Brain pericyte (primary cell): ENCODE measurements around the gene ARHGAP44.
"Not testable (repeated sequence)": the region's sequence is repeated elsewhere in the genome, so short reads cannot be mapped to it uniquely, and the experiment has no call there.

Experiments
- DNase-seq: peaks from one replicate; pipeline ENCODE4 v3.0.0-alpha.2; 2012; ENCODE audit warnings: low read depth, low spot score

Gene ARHGAP44

GRCh38 chr17:12815642-12816141 is 26.4 kb downstream of the ARHGAP44 start:
- DNase-seq, result no peak

- peak; percentile 6 for DNase-seq
These were observed 32.2 kb downstream of the ARHGAP44 start for GRCh38 chr17:12821376-12821940.

- no peak for DNase-seq
These were observed 37.1 kb downstream of the ARHGAP44 start for GRCh38 chr17:12826431-12826830.

GRCh38 chr17:12830777-12831247 is 41.5 kb downstream of the ARHGAP44 start:
- no peak for DNase-seq

- no peak for DNase-seq
These were observed 42.5 kb downstream of the ARHGAP44 start for GRCh38 chr17:12831839-12832238.

- no peak for DNase-seq
These were observed 49.7 kb downstream of the ARHGAP44 start for GRCh38 chr17:12839042-12839441.

GRCh38 chr17:12842936-12843335 is 53.6 kb downstream of the ARHGAP44 start:
- DNase-seq, result no peak

- DNase-seq, result no peak
These were observed 61.7 kb downstream of the ARHGAP44 start for GRCh38 chr17:12850996-12851395.

- no peak for DNase-seq
These were observed 62.7 kb downstream of the ARHGAP44 start for GRCh38 chr17:12851901-12852435.

GRCh38 chr17:12853921-12854320 is 64.6 kb downstream of the ARHGAP44 start:
- no peak for DNase-seq

GRCh38 chr17:12856416-12856815 is 67.1 kb downstream of the ARHGAP44 start:
- no peak for DNase-seq

GRCh38 chr17:12857592-12857991 is 68.3 kb downstream of the ARHGAP44 start:
- no peak for DNase-seq

- peak; percentile 6 for DNase-seq
These were observed 70.2 kb downstream of the ARHGAP44 start for GRCh38 chr17:12859520-12859919.

GRCh38 chr17:12865769-12866168 is 76.5 kb downstream of the ARHGAP44 start:
- DNase-seq, result no peak

- no peak for DNase-seq
These were observed 76.9 kb downstream of the ARHGAP44 start for GRCh38 chr17:12866244-12866643.

- no peak for DNase-seq
These were observed 78.4 kb downstream of the ARHGAP44 start for GRCh38 chr17:12867726-12868125.

- not testable (repeated sequence) for DNase-seq
These were observed 84.3 kb downstream of the ARHGAP44 start for GRCh38 chr17:12873415-12874125.

GRCh38 chr17:12877953-12878669 is 88.8 kb downstream of the ARHGAP44 start:
- no peak for DNase-seq

GRCh38 chr17:12879096-12879495 is 89.8 kb downstream of the ARHGAP44 start:
- DNase-seq, result not testable (repeated sequence)

GRCh38 chr17:12883472-12883871 is 94.2 kb downstream of the ARHGAP44 start:
- no peak for DNase-seq

- DNase-seq, result no peak
These were observed 97.8 kb downstream of the ARHGAP44 start for GRCh38 chr17:12887088-12887487.

GRCh38 chr17:12896180-12896785 is 107.0 kb downstream of the ARHGAP44 start:
- no peak for DNase-seq
